Lung (tissue), 12 donors: ENCODE data around the gene DRD2. TPM values are rescaled to one million over a fixed set of nuclear protein-coding genes. Genes with fewer than 3 reads are reported as not detected.

Experiments used
- ATAC-seq: fragments of 200-7000 bp; cut with Tn5 transposase; one replicate; pipeline ENCODE4 v1.9.1; 2020; ENCODE audit warnings: moderate number of reproducible peaks; ENCODE audit not compliant: insufficient read depth, low FRiP score
- DNase-seq, 3 donors: peaks; one replicate each; pipeline ENCODE4 v3.0.0-alpha.2; 2013 to 2017
- H3K27ac ChIP-seq, 2 donors: one replicate each; pipeline ENCODE4 v1.5.1; 2013; ENCODE audit warnings: mild to moderate bottlenecking in 2 of 2, moderate library complexity in 2 of 2, control low read depth in 1 of 2, inconsistent platforms in 1 of 2, low read depth in 1 of 2, low read length in 1 of 2
- H3K27me3 ChIP-seq, 3 donors: one replicate each; pipeline ENCODE4 v1.5.1; 2013; ENCODE audit warnings: low read length in 2 of 3; ENCODE audit not compliant: control insufficient read depth in 3 of 3, insufficient read depth in 3 of 3
- H3K36me3 ChIP-seq, 4 donors: one replicate each; pipeline ENCODE4 v1.5.1; 2013; ENCODE audit warnings: low read length in 4 of 4, mild to moderate bottlenecking in 1 of 4, moderate library complexity in 1 of 4; ENCODE audit not compliant: control insufficient read depth in 4 of 4, insufficient read depth in 4 of 4
- H3K4me1 ChIP-seq, 5 donors: one replicate each; pipeline ENCODE4 v1.5.1; 2013; ENCODE audit warnings: low read length in 5 of 5, mild to moderate bottlenecking in 2 of 5, moderate library complexity in 1 of 5; ENCODE audit not compliant: control insufficient read depth in 5 of 5, insufficient read depth in 5 of 5
- H3K4me3 ChIP-seq: one replicate; pipeline ENCODE4 v1.5.1; 2013; ENCODE audit warnings: mild to moderate bottlenecking, control low read depth, moderate library complexity
- H3K9ac ChIP-seq, 2 donors: one replicate each; pipeline ENCODE4 v1.5.1; 2013; ENCODE audit warnings: low read length in 2 of 2, control low read depth in 1 of 2; ENCODE audit not compliant: insufficient read depth in 1 of 2
- H3K9me3 ChIP-seq, 4 donors: one replicate each; pipeline ENCODE4 v1.5.1; 2013; ENCODE audit warnings: low read length in 3 of 4, mild to moderate bottlenecking in 1 of 4, moderate library complexity in 1 of 4; ENCODE audit not compliant: control insufficient read depth in 4 of 4, insufficient read depth in 3 of 4
- CTCF ChIP-seq: IDR thresholded peaks from 2 replicates; pipeline ENCODE4 v1.5.1; 2012; ENCODE audit warnings: mild to moderate bottlenecking; ENCODE audit errors: control extremely low read depth, extremely low read depth
- WGBS, 2 donors: extraction: QIAGEN DNeasy Blood & Tissue Kit; methylation state at CpG; one replicate each; pipeline ENCODE4 v1.1.7; 2013; 5-methylcytosine and 5-hydroxymethylcytosine counted together
- polyA plus RNA-seq, 2 donors: library from polyadenylated mRNA; stranded (reverse); fragments of 200-250 nt; gene quantifications; one replicate each; pipeline ENCODE4 v1.2.1, GENCODE V29; 2013
- total RNA-seq, 2 donors: library from RNA; depleted of rRNA in 1 of 2; stranded (reverse); fragments of >200 nt in 1 of 2; gene quantifications; one replicate each; pipeline ENCODE4 v1.2.1, GENCODE V29; 2014 to 2021
- donor health status: control.
- donor health status: control.
- donor health status: Bipolar disorder and iron deficiency.
- donor health status: healthy.
- donor health status: DM: yes; HTN: yes; CAD: no.

The DRD2 gene
- total and polyA plus RNA-seq, 4 donors, result 0.08 to 0.28 TPM; not detected in 2

GRCh38 chr11:113504071-113504470 is 28.9 kb upstream of the DRD2 start:
- H3K9me3 ChIP-seq, result peaks cover 0 to 2% (median 0%) of the 10 kb centered on the region in 4 donors
- DNase-seq (no peak), ATAC-seq (no peak)
- H3K27ac ChIP-seq, result no peak overlapping the region
- no peak overlapping the region for H3K4me3 ChIP-seq
- no peaks in the 10 kb centered on the region for H3K36me3 ChIP-seq
- H3K4me1 ChIP-seq, result no peaks in the 10 kb centered on the region
- H3K27me3 ChIP-seq, result no peaks in the 10 kb centered on the region
- no peak overlapping the region for H3K9ac ChIP-seq
- no peak for TF ChIP-seq CTCF
- WGBS, 2 donors, result 77 to 78% methylated on average over 3 of the region's 3 CpGs

GRCh38 chr11:113497066-113497910 is 22.1 kb upstream of the DRD2 start:
- H3K4me3 ChIP-seq, result no peak overlapping the region
- TF ChIP-seq CTCF, result no peak
- DNase-seq, result no peak
- no peaks in the 10 kb centered on the region for H3K9me3 ChIP-seq
- no peak overlapping the region for H3K27ac ChIP-seq
- ATAC-seq, result no peak
- WGBS, 2 donors, result 81 to 82% methylated on average over 4 of the region's 4 CpGs
- no peaks in the 10 kb centered on the region for H3K4me1 ChIP-seq
- no peaks in the 10 kb centered on the region for H3K36me3 ChIP-seq
- H3K9ac ChIP-seq, result no peak overlapping the region
- H3K27me3 ChIP-seq, result peaks cover 0 to 3% (median 0%) of the 10 kb centered on the region in 3 donors

GRCh38 chr11:113496026-113496651 is 20.9 kb upstream of the DRD2 start:
- peaks cover 0 to 3% (median 0%) of the 10 kb centered on the region in 3 donors for H3K27me3 ChIP-seq
- H3K9ac ChIP-seq, result no peak overlapping the region
- no peak overlapping the region for H3K4me3 ChIP-seq
- H3K9me3 ChIP-seq, result no peaks in the 10 kb centered on the region
- no peaks in the 10 kb centered on the region for H3K36me3 ChIP-seq
- DNase-seq, result no peak
- H3K27ac ChIP-seq, result no peak overlapping the region
- no peak for TF ChIP-seq CTCF
- ATAC-seq, result no peak
- 74 to 85% methylated on average over 3 of the region's 3 CpGs for WGBS, 2 donors
- no peaks in the 10 kb centered on the region for H3K4me1 ChIP-seq
